Stomach (tissue), 9 donors: ENCODE data around the gene ENPP6. TPM values are rescaled to one million over a fixed set of nuclear protein-coding genes. Genes with fewer than 3 reads are reported as not detected.

ENCODE experiments used
- DNase-seq, 2 donors: peaks; one replicate each; pipeline versions ENCODE4 v3.0.0 to v3.0.0-alpha.2; 2013 to 2019
- H3K27ac ChIP-seq, 5 donors: fragments of 200-600 bp in 4 of 5; sonication (generic) in 4 of 5; one replicate each; pipeline ENCODE4 v1.5.1; 2013 to 2019; ENCODE audit warnings: mild to moderate bottlenecking in 1 of 5, moderate library complexity in 1 of 5
- H3K27me3 ChIP-seq, 3 donors: fragments of 200-600 bp; sonication (generic); one replicate each; pipeline ENCODE4 v1.5.1; 2017 to 2019; ENCODE audit warnings: mixed run types in 1 of 3
- H3K36me3 ChIP-seq, 4 donors: fragments of 200-600 bp; sonication (generic); 1 replicate in 3 of 4; 2 replicates in 1 of 4; pipeline ENCODE4 v1.5.1; 2016 to 2019
- H3K4me1 ChIP-seq, 4 donors: fragments of 200-600 bp; sonication (generic); one replicate each; pipeline ENCODE4 v1.5.1; 2016 to 2019
- H3K4me3 ChIP-seq, 4 donors: fragments of 200-600 bp; sonication (generic) in 3 of 4; one replicate each; pipeline ENCODE4 v1.5.1; 2016 to 2019; ENCODE audit warnings: mild to moderate bottlenecking in 1 of 4
- H3K9me3 ChIP-seq, 4 donors: fragments of 200-600 bp; sonication (generic); one replicate each; pipeline ENCODE4 v1.5.1; 2016 to 2019
- EP300 ChIP-seq: sonication (generic); formaldehyde crosslinking; IDR thresholded peaks from one replicate; pipeline ENCODE4 v1.6.1; 2017; ENCODE audit warnings: antibody characterized with exemption
- POLR2A ChIP-seq, 4 donors: fragments of 450-650 bp; IDR thresholded peaks; one replicate each; pipeline ENCODE4 v1.6.1; 2016; ENCODE audit warnings: antibody characterized with exemption in 4 of 4, control low read depth in 2 of 4, mild to moderate bottlenecking in 1 of 4, moderate library complexity in 1 of 4
- POLR2AphosphoS5 ChIP-seq, 3 donors: sonication (generic); formaldehyde crosslinking; IDR thresholded peaks; one replicate each; pipeline ENCODE4 v1.6.1; 2016; ENCODE audit warnings: antibody characterized with exemption in 3 of 3
- WGBS, 5 donors: extraction: QIAGEN DNeasy Blood & Tissue Kit in 3 of 5; methylation state at CpG; one replicate each; pipeline versions ENCODE4 v1.1.5 to v1.1.7; 2013 to 2018; 5-methylcytosine and 5-hydroxymethylcytosine counted together
- intact Hi-C: fragments of 100-400 bp; cut with DNase I; formaldehyde crosslinking; loops from one replicate; pipeline ENCODE4 v1.15.1; 2023; ENCODE audit warnings: low total_unique reads
- polyA plus RNA-seq, 3 donors: library from polyadenylated mRNA; stranded (reverse); fragments of 200-250 nt; gene quantifications; one replicate each; pipeline ENCODE4 v1.2.3, GENCODE V29; 2013
- total RNA-seq, 5 donors: library from RNA; depleted of rRNA; stranded (reverse); fragments of >200 nt; gene quantifications; one replicate each; pipeline versions ENCODE4 v1.1.0 to v1.2.3, GENCODE V29; 2014 to 2016
- TF ChIP-seq, protein P1 (sequence below), 7 experiments: fragments of 450-650 bp in 4 of 7; fragments of 200-600 bp in 3 of 7; sonication (generic) in 3 of 7; IDR thresholded peaks; one replicate each; pipeline ENCODE4 v1.5.1; 2016 to 2019; ENCODE audit warnings: antibody characterized with exemption in 7 of 7, control low read depth in 2 of 7, mild to moderate bottlenecking in 1 of 7
- donor health status: healthy with polysubstance abuse.
- donor health status: Bipolar disorder and iron deficiency.
- donor health status: healthy.

The ENPP6 gene
- total and polyA plus RNA-seq, 8 donors, result 0.25 to 3.5 (median 0.70) TPM; not detected in 4

DNA sequence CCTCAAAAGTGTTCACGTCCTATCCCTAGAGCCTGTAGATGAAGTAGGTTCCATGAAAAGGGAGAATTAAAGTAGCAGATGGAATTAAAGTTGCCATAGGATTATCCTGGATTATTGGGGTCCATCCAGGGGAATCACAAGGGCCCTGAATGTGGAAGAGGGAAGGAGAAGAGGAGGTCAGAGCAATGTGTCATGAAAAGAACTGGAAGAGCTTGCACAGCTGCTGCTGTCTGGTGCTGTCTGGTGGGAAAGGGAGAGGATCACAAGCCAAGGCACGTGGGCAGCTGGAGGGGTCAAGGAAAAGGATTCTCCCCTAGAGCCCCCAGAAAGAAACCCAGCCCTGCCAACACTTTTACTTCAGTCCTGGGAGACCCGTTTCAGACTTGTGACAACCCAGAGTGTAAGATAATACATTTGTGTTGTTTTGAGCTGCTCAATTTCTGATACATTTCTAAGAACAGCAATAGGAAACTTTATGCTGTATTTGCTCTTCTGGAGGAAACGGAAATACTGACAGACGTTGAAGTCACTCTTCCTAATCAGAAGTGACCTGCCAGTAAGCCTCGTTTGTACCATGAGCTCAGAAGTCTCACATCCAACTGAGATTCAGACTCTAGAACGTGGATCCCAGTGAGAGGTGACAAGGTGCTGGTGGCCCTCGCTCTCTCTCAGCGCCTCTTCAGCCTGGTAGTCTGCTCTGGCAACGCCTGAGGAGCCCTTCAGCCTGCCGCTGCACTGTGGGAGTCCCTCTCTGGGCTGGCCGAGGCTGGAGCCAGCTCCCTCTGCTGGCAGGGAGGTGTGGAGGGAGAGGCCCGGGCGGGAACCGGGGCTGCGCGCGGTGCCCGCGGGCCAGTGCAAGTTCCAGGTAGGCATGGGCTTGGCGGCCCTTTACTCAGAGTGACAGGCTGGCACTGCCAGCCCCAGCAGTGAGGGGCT is 34.7 kb upstream of the ENPP6 start:
- DNase-seq, result no peak
- H3K9me3 ChIP-seq, result no peaks in the 10 kb centered on the region
- H3K4me1 ChIP-seq, result no peaks in the 10 kb centered on the region
- 85 to 89% (median 87%) methylated on average over 15 to 21 of the region's 21 CpGs for WGBS, 5 donors
- no peak overlapping the region for H3K4me3 ChIP-seq
- no peak overlapping the region for H3K27ac ChIP-seq
- TF ChIP-seq POLR2A (IDR thresholded peaks at IDR 0.05) (no peak), POLR2AphosphoS5 (IDR thresholded peaks at IDR 0.05) (no peak), EP300 (no peak)
- TF ChIP-seq, protein P1, sequence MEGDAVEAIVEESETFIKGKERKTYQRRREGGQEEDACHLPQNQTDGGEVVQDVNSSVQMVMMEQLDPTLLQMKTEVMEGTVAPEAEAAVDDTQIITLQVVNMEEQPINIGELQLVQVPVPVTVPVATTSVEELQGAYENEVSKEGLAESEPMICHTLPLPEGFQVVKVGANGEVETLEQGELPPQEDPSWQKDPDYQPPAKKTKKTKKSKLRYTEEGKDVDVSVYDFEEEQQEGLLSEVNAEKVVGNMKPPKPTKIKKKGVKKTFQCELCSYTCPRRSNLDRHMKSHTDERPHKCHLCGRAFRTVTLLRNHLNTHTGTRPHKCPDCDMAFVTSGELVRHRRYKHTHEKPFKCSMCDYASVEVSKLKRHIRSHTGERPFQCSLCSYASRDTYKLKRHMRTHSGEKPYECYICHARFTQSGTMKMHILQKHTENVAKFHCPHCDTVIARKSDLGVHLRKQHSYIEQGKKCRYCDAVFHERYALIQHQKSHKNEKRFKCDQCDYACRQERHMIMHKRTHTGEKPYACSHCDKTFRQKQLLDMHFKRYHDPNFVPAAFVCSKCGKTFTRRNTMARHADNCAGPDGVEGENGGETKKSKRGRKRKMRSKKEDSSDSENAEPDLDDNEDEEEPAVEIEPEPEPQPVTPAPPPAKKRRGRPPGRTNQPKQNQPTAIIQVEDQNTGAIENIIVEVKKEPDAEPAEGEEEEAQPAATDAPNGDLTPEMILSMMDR (IDR thresholded peaks at IDR 0.05), result no peak
- H3K27me3 ChIP-seq, result no peaks in the 10 kb centered on the region
- intact Hi-C loops, result no loop called here
- no peaks in the 10 kb centered on the region for H3K36me3 ChIP-seq

DNA sequence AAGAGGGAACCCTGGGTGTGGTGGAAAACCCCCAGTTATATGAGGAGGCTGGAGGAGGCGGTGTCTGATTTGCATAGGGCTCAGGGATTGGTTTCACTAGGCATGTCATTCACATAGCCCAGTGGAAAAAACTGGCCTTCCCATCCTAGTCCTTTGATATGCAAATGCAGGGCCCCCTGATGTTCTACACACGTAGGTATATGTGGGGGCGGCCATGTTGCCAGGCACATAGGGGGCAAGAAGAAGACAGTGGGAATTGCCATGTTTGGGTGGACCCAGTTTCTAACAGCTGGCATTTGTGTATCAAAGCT is 34.0 kb upstream of the ENPP6 start:
- H3K27me3 ChIP-seq, result no peaks in the 10 kb centered on the region
- no peaks in the 10 kb centered on the region for H3K9me3 ChIP-seq
- no peak overlapping the region for H3K27ac ChIP-seq
- no peak for DNase-seq
- intact Hi-C loops, result no loop called here
- no peak for TF ChIP-seq POLR2AphosphoS5 (IDR thresholded peaks at IDR 0.05)
- TF ChIP-seq POLR2A (IDR thresholded peaks at IDR 0.05), result no peak
- TF ChIP-seq, protein P1 (IDR thresholded peaks at IDR 0.05), result no peak
- no peak for TF ChIP-seq EP300
- H3K36me3 ChIP-seq, result no peaks in the 10 kb centered on the region
- no peak overlapping the region for H3K4me3 ChIP-seq
- no peaks in the 10 kb centered on the region for H3K4me1 ChIP-seq
- WGBS, 5 donors, result 68 to 85% (median 75%) methylated on average over 3 of the region's 3 CpGs

GRCh38 chr4:184250795-184251669 is 33.4 kb upstream of the ENPP6 start:
- Histone ChIP-seq H3K4me3 (no peak overlapping the region), H3K27me3 (peaks cover 0 to 3% (median 0%) of the 10 kb centered on the region in 3 donors), H3K36me3 (no peaks in the 10 kb centered on the region), H3K27ac (no peak overlapping the region), H3K9me3 (no peaks in the 10 kb centered on the region), H3K4me1 (no peaks in the 10 kb centered on the region)
- DNase-seq, result peak in 1 of 2 donors; percentile 72
- 69 to 75% (median 73%) methylated on average over 23 of the region's 23 CpGs for WGBS, 5 donors
- intact Hi-C loops, result no loop called here
- no peak for TF ChIP-seq POLR2A (IDR thresholded peaks at IDR 0.05)
- TF ChIP-seq, protein P1 (IDR thresholded peaks at IDR 0.05), result peak in 4 of 7 experiments; percentile 37 to 75 (median 57)

DNA sequence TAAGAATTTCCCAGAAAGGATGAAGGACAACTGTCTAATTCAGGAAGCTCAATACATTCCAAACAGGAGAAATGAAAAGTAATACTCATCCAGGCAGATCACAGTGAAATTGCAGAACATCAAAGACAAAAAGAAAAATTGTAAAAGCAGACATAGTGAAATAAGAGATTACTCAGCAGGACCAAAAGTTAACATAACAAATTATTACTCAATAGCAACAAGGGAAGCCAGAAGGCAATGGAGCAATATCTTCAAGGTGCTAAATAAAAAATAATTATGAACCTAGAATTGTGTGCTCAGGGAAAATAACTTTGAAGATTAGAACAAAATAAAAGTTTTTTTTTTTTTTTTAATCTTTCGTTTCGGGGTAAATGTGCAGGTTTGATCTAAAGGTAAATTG is 30.5 kb upstream of the ENPP6 start:
- no peak for DNase-seq
- H3K4me3 ChIP-seq, result no peak overlapping the region
- 83 to 100% (median 94%) methylated on average over 2 of the region's 2 CpGs for WGBS, 5 donors
- no peaks in the 10 kb centered on the region for H3K9me3 ChIP-seq
- H3K27me3 ChIP-seq, result peaks cover 0 to 3% (median 0%) of the 10 kb centered on the region in 3 donors
- intact Hi-C loops, result no loop called here
- H3K27ac ChIP-seq, result no peak overlapping the region
- no peaks in the 10 kb centered on the region for H3K4me1 ChIP-seq
- no peaks in the 10 kb centered on the region for H3K36me3 ChIP-seq
- TF ChIP-seq EP300 (no peak), POLR2A (IDR thresholded peaks at IDR 0.05) (no peak), POLR2AphosphoS5 (IDR thresholded peaks at IDR 0.05) (no peak)
- TF ChIP-seq, protein P1 (IDR thresholded peaks at IDR 0.05), result no peak
